Liver (tissue), 2 donors: ENCODE results near the gene HMX1.

Experiments
- GABPA ChIP-seq, 2 donors: IDR thresholded peaks in 1 of 2; conservative IDR thresholded peaks in 1 of 2; 2 replicates each; pipeline ENCODE4 v1.6.1; 2016; ENCODE audit warnings: antibody characterized with exemption in 2 of 2, mild to moderate bottlenecking in 1 of 2, moderate library complexity in 1 of 2
- TAF1 ChIP-seq: conservative IDR thresholded peaks from 2 replicates; pipeline ENCODE4 v1.6.1; 2016; ENCODE audit warnings: antibody characterized with exemption, mild to moderate bottlenecking
- donor health status: healthy.

GRCh38 chr4:8828869-8829268 is 42.8 kb downstream of the HMX1 start:
- no peak for TF ChIP-seq GABPA (IDR thresholded peaks at IDR 0.05 in 1 of 2, conservative IDR thresholded peaks at IDR 0.05 in 1 of 2)
- TF ChIP-seq TAF1 = no peak
